GM23338 (cell line): Measurements from ENCODE around the gene TCERG1L. TPM values are rescaled to one million over a fixed set of nuclear protein-coding genes. Genes with fewer than 3 reads are reported as not detected.

ENCODE experiments used
- ATAC-seq: fragments of 200-7000 bp; cut with Tn5 transposase; 3 replicates; pipeline ENCODE4 v1.9.1; 2020
- DNase-seq: peaks from one replicate; pipeline ENCODE4 v3.0.0-alpha.2; 2015; ENCODE audit warnings: low spot score
- H2AFZ ChIP-seq: fragments of 200-600 bp; sonication (generic); 2 replicates; pipeline ENCODE4 v1.8.0; 2016; ENCODE audit warnings: antibody characterized with exemption, mild to moderate bottlenecking, moderate library complexity
- H3F3A ChIP-seq: fragments of 200-600 bp; sonication (generic); replicated peaks from 2 replicates; pipeline ENCODE4 v1.8.0; 2017; ENCODE audit warnings: antibody characterized with exemption, mixed run types, low read depth
- H3K27ac ChIP-seq: fragments of 200-600 bp; sonication (generic); 2 replicates; pipeline ENCODE4 v1.6.1; 2016; ENCODE audit warnings: low read depth
- H3K27me3 ChIP-seq: fragments of 200-600 bp; sonication (generic); 2 replicates; pipeline ENCODE4 v1.8.0; 2016; ENCODE audit warnings: mild to moderate bottlenecking, mixed run types, moderate library complexity; ENCODE audit not compliant: insufficient read depth
- H3K36me3 ChIP-seq: fragments of 200-600 bp; sonication (generic); 2 replicates; pipeline ENCODE4 v1.8.0; 2016; ENCODE audit warnings: mild to moderate bottlenecking; ENCODE audit not compliant: insufficient read depth
- H3K4me1 ChIP-seq: fragments of 200-600 bp; sonication (generic); 2 replicates; pipeline ENCODE4 v1.8.0; 2016; ENCODE audit warnings: mild to moderate bottlenecking, moderate library complexity; ENCODE audit not compliant: insufficient read depth
- H3K4me2 ChIP-seq: fragments of 200-600 bp; sonication (generic); 2 replicates; pipeline ENCODE4 v1.7.1; 2017; ENCODE audit warnings: mixed run types
- H3K4me3 ChIP-seq: fragments of 200-600 bp; sonication (generic); 2 replicates; pipeline ENCODE4 v1.6.1; 2016; ENCODE audit warnings: mixed run types
- H3K79me2 ChIP-seq: fragments of 200-600 bp; sonication (generic); replicated peaks from 2 replicates; pipeline ENCODE4 v1.8.0; 2017; ENCODE audit warnings: mild to moderate bottlenecking; ENCODE audit not compliant: insufficient read depth
- H3K9me2 ChIP-seq: fragments of 200-600 bp; sonication (generic); 2 replicates; pipeline ENCODE4 v1.8.0; 2017; ENCODE audit not compliant: insufficient read depth
- H4K20me1 ChIP-seq: fragments of 200-600 bp; sonication (generic); replicated peaks from 2 replicates; pipeline ENCODE4 v1.8.0; 2017; ENCODE audit warnings: mild to moderate bottlenecking; ENCODE audit not compliant: insufficient read depth
- H3K27ac Mint-ChIP-seq: 2 replicates; pipeline ENCODE4 v1.8.0; 2020; ENCODE audit warnings: inconsistent platforms, mild to moderate bottlenecking, moderate library complexity, mixed read lengths
- H3K27me3 Mint-ChIP-seq: 3 replicates; pipeline ENCODE4 v1.8.0; 2022; ENCODE audit warnings: low read depth, mild to moderate bottlenecking, moderate library complexity, mixed read lengths, inconsistent platforms; ENCODE audit not compliant: insufficient read depth, poor library complexity
- H3K36me3 Mint-ChIP-seq: 3 replicates; pipeline ENCODE4 v1.8.0; 2021; ENCODE audit warnings: low read depth, mild to moderate bottlenecking, inconsistent platforms, moderate library complexity, mixed read lengths
- H3K4me1 Mint-ChIP-seq: 3 replicates; pipeline ENCODE4 v1.8.0; 2020; ENCODE audit warnings: mild to moderate bottlenecking, inconsistent platforms, mixed read lengths
- H3K4me3 Mint-ChIP-seq: 3 replicates; pipeline ENCODE4 v1.8.0; 2021; ENCODE audit warnings: moderate library complexity, mild to moderate bottlenecking, inconsistent platforms, mixed read lengths
- H3K9me3 Mint-ChIP-seq: 3 replicates; pipeline ENCODE4 v1.8.0; 2020; ENCODE audit warnings: moderate library complexity, mild to moderate bottlenecking, inconsistent platforms, mixed read lengths
- CREB1 ChIP-seq: fragments of 250-450 bp; sonication (Bioruptor Pico); IDR thresholded peaks from 2 replicates; pipeline ENCODE4 v1.5.0; 2020; ENCODE audit warnings: low read depth, mild to moderate bottlenecking, moderate library complexity
- EZH2phosphoT487 ChIP-seq: fragments of 200-600 bp; sonication (generic); IDR thresholded peaks from one replicate; pipeline ENCODE4 v1.8.1; 2018; ENCODE audit warnings: antibody characterized with exemption; ENCODE audit not compliant: unreplicated experiment
- JUNB ChIP-seq: IDR thresholded peaks from one replicate; pipeline ENCODE4 v1.6.1; 2016; ENCODE audit warnings: antibody characterized with exemption; ENCODE audit not compliant: unreplicated experiment
- NANOG ChIP-seq: IDR thresholded peaks from 2 replicates; pipeline ENCODE4 v1.6.1; 2016; ENCODE audit warnings: antibody characterized with exemption, borderline replicate concordance
- POLR2AphosphoS5 ChIP-seq: IDR thresholded peaks from 2 replicates; pipeline ENCODE4 v1.6.1; 2016; ENCODE audit warnings: antibody characterized with exemption, low read depth
- STAT1 ChIP-seq: IDR thresholded peaks from one replicate; pipeline ENCODE4 v1.6.1; 2016; ENCODE audit warnings: antibody characterized with exemption; ENCODE audit not compliant: unreplicated experiment
- ZNF114 ChIP-seq: fragments of 250-450 bp; sonication (Bioruptor Pico); IDR thresholded peaks from 2 replicates; pipeline ENCODE4 v1.5.0; 2020; ENCODE audit warnings: mild to moderate bottlenecking, moderate library complexity
- ZNF331 ChIP-seq: fragments of 250-450 bp; sonication (Bioruptor Pico); IDR thresholded peaks from 2 replicates; pipeline ENCODE4 v1.5.0; 2020; ENCODE audit warnings: low read depth, mild to moderate bottlenecking, moderate library complexity
- polyA plus RNA-seq: library from polyadenylated mRNA; unstranded; fragments of >200 nt; fragmentation: Nextera tagmentation; extraction: Ambion mirVana; gene quantifications from 2 replicates; pipeline ENCODE4 v1.2.1, GENCODE V29; 2016
- total RNA-seq: library from RNA; depleted of rRNA; stranded (reverse); fragments of >200 nt; shearing (Covaris generic); gene quantifications from 2 replicates; pipeline ENCODE4 v1.2.3, GENCODE V29; 2014
- TF ChIP-seq, protein P1 (sequence below), 2 experiments: fragments of 200-600 bp in 1 of 2; sonication (generic) in 1 of 2; conservative IDR thresholded peaks; 2 replicates each; pipeline versions ENCODE4 v1.5.1 to v1.6.1; 2016 to 2017; ENCODE audit warnings: antibody characterized with exemption in 2 of 2, low read depth in 2 of 2, mild to moderate bottlenecking in 2 of 2, moderate library complexity in 1 of 2
- TF ChIP-seq, protein P2 (sequence below): IDR thresholded peaks from 2 replicates; pipeline ENCODE4 v1.6.1; 2016; ENCODE audit warnings: antibody characterized with exemption
- TF ChIP-seq, protein P3 (sequence below): fragments of 250-450 bp; sonication (Bioruptor Pico); IDR thresholded peaks from 2 replicates; pipeline ENCODE4 v1.5.0; 2020; ENCODE audit warnings: mild to moderate bottlenecking, moderate library complexity

TCERG1L gene
- total and polyA plus RNA-seq, 2 experiments from 2014 or later = 3.9 to 5.5 TPM

DNA sequence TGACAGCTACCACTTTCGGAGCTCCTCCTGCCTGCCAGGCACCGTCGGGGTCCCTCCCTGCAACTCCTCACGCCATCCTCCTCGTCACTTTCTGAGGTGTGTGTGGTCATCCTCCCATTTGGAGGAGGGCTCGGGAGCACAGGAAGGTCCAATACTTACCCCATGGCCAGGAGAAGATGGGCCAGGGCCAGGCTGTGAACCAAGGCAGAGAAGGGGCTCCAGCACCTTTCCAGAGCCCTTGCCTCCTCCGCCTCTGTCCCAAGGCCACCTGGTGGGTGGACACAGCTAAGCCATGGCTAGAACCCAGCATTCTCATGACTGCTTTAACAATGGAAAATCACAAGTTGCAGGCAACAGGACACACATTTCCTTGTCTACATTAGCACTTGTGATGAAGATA, 215.5 kb downstream of the TCERG1L start:
- H3K79me2 ChIP-seq = no peaks in the 10 kb centered on the region
- Mint-ChIP-seq H3K4me1 (peaks cover 8% of the 10 kb centered on the region), H3K4me3 (no peak overlapping the region), H3K27ac (no peak overlapping the region), H3K9me3 (peaks cover 67% of the 10 kb centered on the region), H3K36me3 (0 out of 3 replicates have a peak, but pooled peaks cover 2% of the 10 kb centered on the region), H3K27me3 (peaks cover 2% of the 10 kb centered on the region)
- no peak overlapping the region for H2AFZ ChIP-seq
- H3K9me2 ChIP-seq = no peaks in the 10 kb centered on the region
- no peak overlapping the region for H3K4me2 ChIP-seq
- H3K4me3 ChIP-seq = no peak overlapping the region
- H3K4me1 ChIP-seq = no peaks in the 10 kb centered on the region
- DNase-seq = no peak
- ATAC-seq = no peak
- H3K27me3 ChIP-seq = no peaks in the 10 kb centered on the region
- TF ChIP-seq, protein P1, sequence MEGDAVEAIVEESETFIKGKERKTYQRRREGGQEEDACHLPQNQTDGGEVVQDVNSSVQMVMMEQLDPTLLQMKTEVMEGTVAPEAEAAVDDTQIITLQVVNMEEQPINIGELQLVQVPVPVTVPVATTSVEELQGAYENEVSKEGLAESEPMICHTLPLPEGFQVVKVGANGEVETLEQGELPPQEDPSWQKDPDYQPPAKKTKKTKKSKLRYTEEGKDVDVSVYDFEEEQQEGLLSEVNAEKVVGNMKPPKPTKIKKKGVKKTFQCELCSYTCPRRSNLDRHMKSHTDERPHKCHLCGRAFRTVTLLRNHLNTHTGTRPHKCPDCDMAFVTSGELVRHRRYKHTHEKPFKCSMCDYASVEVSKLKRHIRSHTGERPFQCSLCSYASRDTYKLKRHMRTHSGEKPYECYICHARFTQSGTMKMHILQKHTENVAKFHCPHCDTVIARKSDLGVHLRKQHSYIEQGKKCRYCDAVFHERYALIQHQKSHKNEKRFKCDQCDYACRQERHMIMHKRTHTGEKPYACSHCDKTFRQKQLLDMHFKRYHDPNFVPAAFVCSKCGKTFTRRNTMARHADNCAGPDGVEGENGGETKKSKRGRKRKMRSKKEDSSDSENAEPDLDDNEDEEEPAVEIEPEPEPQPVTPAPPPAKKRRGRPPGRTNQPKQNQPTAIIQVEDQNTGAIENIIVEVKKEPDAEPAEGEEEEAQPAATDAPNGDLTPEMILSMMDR (conservative IDR thresholded peaks at IDR 0.05; ENCODE audit: low read depth in 2 of 2) = no peak
- TF ChIP-seq POLR2AphosphoS5 = no peak
- TF ChIP-seq, protein P2, sequence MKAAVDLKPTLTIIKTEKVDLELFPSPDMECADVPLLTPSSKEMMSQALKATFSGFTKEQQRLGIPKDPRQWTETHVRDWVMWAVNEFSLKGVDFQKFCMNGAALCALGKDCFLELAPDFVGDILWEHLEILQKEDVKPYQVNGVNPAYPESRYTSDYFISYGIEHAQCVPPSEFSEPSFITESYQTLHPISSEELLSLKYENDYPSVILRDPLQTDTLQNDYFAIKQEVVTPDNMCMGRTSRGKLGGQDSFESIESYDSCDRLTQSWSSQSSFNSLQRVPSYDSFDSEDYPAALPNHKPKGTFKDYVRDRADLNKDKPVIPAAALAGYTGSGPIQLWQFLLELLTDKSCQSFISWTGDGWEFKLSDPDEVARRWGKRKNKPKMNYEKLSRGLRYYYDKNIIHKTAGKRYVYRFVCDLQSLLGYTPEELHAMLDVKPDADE = no peak
- TF ChIP-seq JUNB = no peak
- no peak for TF ChIP-seq CREB1 (CRISPR knock-in tag)
- TF ChIP-seq ZNF114 (CRISPR knock-in tag) = no peak
- no peak for TF ChIP-seq STAT1
- no peak for TF ChIP-seq EZH2phosphoT487
- TF ChIP-seq NANOG = no peak
- TF ChIP-seq ZNF331 = no peak
- TF ChIP-seq, protein P3, sequence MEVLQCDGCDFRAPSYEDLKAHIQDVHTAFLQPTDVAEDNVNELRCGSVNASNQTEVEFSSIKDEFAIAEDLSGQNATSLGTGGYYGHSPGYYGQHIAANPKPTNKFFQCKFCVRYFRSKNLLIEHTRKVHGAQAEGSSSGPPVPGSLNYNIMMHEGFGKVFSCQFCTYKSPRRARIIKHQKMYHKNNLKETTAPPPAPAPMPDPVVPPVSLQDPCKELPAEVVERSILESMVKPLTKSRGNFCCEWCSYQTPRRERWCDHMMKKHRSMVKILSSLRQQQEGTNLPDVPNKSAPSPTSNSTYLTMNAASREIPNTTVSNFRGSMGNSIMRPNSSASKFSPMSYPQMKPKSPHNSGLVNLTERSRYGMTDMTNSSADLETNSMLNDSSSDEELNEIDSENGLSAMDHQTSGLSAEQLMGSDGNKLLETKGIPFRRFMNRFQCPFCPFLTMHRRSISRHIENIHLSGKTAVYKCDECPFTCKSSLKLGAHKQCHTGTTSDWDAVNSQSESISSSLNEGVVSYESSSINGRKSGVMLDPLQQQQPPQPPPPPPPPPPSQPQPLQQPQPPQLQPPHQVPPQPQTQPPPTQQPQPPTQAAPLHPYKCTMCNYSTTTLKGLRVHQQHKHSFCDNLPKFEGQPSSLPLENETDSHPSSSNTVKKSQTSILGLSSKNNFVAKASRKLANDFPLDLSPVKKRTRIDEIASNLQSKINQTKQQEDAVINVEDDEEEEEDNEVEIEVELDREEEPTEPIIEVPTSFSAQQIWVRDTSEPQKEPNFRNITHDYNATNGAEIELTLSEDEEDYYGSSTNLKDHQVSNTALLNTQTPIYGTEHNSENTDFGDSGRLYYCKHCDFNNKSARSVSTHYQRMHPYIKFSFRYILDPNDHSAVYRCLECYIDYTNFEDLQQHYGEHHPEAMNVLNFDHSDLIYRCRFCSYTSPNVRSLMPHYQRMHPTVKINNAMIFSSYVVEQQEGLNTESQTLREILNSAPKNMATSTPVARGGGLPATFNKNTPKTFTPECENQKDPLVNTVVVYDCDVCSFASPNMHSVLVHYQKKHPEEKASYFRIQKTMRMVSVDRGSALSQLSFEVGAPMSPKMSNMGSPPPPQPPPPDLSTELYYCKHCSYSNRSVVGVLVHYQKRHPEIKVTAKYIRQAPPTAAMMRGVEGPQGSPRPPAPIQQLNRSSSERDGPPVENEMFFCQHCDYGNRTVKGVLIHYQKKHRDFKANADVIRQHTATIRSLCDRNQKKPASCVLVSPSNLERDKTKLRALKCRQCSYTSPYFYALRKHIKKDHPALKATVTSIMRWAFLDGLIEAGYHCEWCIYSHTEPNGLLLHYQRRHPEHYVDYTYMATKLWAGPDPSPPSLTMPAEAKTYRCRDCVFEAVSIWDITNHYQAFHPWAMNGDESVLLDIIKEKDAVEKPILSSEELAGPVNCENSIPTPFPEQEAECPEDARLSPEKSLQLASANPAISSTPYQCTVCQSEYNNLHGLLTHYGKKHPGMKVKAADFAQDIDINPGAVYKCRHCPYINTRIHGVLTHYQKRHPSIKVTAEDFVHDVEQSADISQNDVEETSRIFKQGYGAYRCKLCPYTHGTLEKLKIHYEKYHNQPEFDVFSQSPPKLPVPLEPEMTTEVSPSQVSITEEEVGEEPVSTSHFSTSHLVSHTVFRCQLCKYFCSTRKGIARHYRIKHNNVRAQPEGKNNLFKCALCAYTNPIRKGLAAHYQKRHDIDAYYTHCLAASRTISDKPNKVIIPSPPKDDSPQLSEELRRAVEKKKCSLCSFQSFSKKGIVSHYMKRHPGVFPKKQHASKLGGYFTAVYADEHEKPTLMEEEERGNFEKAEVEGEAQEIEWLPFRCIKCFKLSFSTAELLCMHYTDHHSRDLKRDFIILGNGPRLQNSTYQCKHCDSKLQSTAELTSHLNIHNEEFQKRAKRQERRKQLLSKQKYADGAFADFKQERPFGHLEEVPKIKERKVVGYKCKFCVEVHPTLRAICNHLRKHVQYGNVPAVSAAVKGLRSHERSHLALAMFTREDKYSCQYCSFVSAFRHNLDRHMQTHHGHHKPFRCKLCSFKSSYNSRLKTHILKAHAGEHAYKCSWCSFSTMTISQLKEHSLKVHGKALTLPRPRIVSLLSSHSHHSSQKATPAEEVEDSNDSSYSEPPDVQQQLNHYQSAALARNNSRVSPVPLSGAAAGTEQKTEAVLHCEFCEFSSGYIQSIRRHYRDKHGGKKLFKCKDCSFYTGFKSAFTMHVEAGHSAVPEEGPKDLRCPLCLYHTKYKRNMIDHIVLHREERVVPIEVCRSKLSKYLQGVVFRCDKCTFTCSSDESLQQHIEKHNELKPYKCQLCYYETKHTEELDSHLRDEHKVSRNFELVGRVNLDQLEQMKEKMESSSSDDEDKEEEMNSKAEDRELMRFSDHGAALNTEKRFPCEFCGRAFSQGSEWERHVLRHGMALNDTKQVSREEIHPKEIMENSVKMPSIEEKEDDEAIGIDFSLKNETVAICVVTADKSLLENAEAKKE = no peak
- no peaks in the 10 kb centered on the region for H3F3A ChIP-seq
- no peaks in the 10 kb centered on the region for H3K36me3 ChIP-seq
- no peaks in the 10 kb centered on the region for H4K20me1 ChIP-seq
- no peak overlapping the region for H3K27ac ChIP-seq
